SHP77 (cell line): ENCODE data around the gene CAMKV.
"Not testable (repeated sequence)": the region's sequence is repeated elsewhere in the genome, so short reads cannot be mapped to it uniquely, and the experiment has no call there.

ENCODE experiments used
- DNase-seq, 2 experiments: peaks; one replicate each; lab custom pipeline; 2025; lab: John Stamatoyannopoulos, UW

Gene CAMKV, protein sequence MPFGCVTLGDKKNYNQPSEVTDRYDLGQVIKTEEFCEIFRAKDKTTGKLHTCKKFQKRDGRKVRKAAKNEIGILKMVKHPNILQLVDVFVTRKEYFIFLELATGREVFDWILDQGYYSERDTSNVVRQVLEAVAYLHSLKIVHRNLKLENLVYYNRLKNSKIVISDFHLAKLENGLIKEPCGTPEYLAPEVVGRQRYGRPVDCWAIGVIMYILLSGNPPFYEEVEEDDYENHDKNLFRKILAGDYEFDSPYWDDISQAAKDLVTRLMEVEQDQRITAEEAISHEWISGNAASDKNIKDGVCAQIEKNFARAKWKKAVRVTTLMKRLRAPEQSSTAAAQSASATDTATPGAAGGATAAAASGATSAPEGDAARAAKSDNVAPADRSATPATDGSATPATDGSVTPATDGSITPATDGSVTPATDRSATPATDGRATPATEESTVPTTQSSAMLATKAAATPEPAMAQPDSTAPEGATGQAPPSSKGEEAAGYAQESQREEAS

GRCh38 chr3:49869525-49870126 is at the start of gene CAMKV:
CAMKV (minus strand) TSS chr3:49869906; CDS start chr3:49862388, 7,518 bp downstream.
- no peak for DNase-seq

DNA sequence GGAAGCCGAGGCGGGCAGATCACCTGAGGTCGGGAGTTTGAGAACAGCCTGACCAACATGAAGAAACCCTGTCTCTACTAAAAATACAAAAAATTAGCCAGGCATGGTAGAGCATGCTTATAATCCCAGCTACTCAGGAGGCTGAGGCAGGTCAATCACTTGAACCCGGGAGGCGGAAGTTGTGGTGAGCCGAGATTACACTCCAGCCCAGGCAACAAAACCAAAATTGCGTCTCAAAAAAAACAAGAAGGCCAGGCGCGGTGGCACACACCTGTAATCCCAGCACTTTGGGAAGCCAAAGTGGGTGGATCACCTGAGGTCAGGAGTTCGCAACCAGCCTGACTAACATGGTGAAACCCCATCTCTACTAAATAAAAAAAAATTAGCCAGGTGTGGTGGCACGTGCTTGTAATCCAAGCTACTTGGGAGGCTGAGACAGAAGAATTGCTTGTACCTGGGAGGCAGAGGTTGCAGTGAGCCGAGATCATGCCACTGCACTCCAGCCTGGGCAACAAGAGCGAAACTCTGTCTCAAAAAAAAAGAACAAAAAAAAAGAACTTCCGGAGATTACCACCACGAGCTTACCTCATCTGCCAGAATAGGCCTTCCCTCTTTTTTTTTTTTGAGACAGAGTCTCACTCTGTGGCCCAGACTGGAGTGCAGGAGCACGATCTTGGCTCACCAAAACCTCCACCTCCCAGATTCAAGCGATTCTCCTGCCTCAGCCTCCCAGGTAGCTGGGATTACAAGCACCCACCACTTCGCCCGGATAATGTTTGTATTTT is 48.3 kb upstream of the CAMKV start:
- not testable (repeated sequence) for DNase-seq

GRCh38 chr3:49916686-49917085 is 47.0 kb upstream of the CAMKV start:
- no peak for DNase-seq

DNA sequence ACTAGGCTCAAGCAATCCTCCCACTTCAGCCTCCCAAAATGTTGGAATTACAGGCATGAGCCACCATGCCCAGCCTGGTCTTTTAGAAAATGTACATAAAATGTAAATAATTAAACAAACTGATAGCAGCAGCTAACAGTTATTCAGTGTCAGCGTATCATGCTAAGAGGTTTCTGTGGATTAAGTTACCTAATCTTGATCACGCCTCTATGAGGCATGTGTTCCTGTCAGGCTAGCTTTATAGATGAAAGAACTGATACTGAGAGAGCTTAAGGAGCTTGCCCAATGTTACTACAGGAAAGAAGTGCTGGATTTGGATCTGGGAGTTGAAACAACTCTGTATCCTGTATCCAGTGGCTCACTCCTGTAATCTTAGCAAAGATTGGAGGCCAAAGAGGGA is 45.2 kb upstream of the CAMKV start:
- no peak for DNase-seq

DNA sequence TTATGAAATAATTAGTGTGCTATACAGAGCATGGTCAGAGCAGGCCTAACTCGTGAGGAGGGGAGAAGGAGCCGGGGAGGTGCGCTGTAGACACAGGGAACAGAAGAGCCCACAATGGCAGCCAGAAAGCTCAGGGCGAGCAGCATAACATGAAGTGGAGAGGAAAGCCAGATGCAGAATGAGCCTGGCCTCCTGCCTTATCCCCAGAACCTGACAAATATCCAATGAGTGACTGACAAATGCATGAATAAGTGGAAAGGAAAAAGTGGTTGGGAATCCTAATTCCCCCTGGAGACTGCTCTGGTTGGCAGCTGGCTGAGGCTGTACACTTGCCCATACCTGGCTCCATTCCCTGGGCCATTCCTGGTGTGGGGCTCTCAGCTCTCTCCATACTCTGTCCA is 43.2 kb upstream of the CAMKV start:
- DNase-seq, result no peak

GRCh38 chr3:49911611-49912010 is 41.9 kb upstream of the CAMKV start:
- no peak for DNase-seq

DNA sequence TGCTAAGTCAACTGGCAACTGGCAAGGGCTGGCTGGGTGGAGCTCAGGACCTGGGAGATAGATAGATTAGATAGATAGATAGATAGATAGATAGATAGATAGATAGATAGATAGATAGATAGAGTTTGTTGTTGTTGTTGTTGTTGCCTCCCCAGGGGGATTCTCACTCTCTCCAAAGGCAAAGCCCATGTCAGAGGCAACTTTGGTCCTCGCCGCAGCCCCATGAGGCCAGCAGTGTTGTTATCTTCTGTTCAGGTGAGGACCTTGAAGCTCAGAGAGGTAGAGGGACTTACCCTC is 41.4 kb upstream of the CAMKV start:
- DNase-seq, result no peak

DNA sequence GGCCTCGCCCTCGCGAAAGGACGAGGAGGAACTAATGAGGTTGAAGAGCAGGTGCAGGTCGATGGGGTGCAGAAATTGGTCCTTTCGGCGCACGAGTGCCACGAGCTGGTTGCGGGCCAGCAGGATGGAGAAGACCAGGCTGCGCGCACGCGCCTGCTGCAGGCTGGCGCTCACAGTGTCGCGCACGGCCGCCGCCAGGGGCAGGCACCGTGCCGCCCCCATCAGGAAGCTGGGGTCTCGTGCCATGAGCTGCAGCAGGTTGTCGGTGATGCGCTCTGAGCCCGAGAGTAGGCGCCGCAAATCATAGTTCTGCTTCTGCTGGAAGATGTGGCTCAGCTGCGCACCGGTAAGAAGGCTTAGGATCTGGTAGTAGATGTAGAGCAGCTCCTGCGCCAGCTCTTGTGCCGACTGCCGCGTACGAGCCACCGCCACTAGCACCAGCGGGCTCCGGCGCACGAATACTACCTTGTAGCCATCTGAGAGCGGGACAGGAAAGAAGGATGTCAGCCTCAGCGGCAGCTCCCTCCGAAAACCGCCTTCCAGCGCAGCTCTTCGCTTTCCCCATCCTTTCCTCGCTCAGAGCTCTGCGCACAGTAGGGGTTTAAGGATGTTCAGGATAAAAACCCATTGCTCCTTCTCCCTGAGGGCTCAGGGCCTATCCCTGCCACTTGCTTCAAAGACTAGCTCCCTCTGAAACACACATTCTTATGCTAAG is 40.9 kb upstream of the CAMKV start:
- no peak for DNase-seq

DNA sequence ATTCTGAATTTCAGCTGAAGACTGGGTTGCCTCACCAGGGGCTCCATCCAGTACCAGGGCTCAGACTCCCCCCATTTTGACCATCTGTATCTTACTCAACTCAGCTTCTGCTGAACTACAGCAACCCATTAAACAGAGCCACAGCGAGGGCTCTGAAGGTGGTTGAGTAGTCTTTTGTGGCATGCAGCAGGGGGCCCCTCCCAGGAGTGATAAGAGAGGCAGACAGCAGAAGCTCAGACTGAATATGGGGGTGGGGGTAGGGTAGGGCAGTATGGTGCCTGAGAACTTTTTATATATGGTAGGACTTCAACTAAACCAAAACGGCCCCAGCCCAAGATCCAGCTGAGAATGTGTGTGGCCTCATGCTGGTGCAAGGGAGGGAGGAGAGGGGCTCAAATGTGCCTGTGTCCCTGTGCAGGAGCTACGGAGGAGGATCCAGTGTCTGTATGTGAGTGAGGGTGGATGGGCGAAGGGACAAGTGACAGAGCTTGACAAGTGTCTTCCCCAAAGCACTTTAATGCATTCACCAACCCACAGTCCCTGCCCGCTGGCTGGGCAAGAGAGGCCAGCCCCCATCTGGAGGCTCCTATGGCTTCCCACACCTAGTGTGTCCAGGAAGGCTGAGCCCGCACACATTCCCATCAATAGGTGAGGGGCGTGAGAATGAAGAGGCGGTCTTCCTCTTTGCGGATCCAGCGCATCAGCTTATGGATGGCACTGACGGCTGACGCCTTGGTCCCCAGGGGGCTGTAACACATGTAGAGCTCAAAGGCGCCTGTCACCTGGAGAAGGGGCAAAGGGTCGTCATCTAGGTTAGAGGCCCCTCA is 38.9 kb upstream of the CAMKV start:
- no peak for DNase-seq

DNA sequence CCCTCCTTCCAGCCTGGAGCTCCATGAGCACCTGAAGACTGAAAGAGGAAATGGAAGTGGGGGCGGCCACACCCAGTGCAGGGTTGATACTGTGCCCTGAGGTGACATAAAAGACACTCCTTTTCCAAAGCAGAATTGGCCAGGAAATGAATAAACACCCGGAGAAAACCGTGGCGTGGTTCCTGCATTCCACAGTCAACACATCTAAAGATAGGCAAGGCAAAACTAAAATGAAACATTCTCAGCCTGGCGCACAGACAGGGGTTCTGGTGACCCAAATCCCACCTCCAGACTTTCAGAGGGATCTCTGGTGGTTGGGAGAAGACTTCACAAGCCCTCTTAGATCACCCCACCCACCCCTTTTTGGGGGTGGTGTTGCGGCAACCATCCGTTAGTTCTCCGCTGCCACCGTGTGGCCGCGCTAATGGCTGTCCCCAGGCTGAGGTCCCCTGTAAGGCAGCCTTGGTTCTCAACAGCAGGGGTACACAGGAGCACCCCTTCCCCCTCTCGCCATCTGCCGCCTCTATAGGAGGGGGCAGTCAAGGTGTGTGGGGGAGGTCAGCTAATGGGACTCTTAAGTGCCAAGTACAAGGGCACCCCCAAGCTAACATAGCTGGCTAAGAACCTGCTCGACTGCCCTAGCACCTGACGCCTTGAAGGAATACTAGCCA is 36.5 kb upstream of the CAMKV start:
- DNase-seq, result no peak

DNA sequence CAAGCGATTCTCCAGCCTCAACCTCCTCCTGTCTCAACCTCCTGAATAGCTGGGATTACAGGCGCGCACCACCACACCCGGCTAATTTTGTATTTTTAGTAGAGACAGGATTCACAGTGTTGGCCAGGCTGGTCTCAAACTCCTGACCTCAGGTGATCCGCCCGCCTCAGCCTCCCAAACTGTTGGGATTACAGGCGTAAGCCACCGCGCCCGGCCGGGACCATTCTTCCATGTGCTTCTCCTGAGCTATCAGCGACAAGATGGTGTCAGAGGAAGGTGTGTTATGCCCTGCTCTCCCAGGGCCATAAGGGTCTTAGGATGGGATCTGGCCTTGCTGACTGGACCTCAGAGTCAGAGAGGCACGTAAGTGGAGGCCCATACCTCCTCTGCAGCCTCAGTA is 34.7 kb upstream of the CAMKV start:
- not testable (repeated sequence) for DNase-seq

DNA sequence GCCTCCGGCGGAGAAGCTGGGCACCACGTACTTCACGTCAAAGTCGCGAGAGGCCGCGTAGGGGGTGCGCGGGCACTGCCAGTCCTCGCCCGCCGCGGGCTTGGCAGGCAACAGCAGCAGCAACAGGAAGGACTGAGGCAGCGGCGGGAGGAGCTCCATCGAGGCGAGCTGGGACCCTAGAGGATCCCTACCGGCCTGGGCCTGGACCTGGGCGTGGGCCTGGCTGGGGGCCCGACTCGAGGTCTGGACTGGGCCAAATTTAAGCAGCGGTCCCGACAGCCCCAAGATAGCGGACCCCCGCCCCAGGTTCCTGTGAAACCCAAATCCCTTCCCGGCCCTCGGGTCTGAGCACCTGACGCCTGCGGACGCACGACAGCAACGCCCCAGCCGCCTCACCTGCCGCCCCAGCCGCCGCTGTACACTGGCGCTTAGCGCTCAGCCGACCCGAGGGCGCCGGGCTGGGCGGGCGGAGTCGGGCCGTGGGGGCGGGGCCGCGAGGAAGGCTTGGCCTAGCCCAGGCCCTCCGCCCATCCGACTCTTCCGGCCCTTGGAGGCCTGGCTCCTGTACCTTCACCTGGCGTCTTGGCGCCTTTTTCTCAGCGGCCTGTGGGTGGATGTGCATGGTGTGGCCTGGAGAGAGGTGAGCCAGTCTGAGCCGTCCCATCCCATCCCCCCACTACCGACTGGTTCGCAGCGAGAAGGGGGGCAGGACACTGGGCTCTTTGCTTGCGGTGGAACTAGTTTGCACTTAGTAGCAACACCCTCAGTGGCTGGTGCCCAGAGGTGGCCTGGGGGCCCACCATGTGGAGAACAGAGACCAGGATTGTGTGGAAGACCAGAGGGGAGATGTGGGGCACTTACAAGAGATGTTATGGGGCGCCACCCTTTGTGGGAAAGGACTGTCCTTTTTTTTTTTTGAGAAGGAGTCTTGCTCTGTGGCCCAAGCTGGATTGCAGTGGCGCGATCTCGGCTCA is 34.0 kb upstream of the CAMKV start, which contains the start of gene MST1R:
Gene MST1R (minus strand): TSS at position 423 of the 974 bp plus-strand sequence. CDS start 264 bp downstream, at position 159.
- peak; percentile 52 to 76 for DNase-seq

DNA sequence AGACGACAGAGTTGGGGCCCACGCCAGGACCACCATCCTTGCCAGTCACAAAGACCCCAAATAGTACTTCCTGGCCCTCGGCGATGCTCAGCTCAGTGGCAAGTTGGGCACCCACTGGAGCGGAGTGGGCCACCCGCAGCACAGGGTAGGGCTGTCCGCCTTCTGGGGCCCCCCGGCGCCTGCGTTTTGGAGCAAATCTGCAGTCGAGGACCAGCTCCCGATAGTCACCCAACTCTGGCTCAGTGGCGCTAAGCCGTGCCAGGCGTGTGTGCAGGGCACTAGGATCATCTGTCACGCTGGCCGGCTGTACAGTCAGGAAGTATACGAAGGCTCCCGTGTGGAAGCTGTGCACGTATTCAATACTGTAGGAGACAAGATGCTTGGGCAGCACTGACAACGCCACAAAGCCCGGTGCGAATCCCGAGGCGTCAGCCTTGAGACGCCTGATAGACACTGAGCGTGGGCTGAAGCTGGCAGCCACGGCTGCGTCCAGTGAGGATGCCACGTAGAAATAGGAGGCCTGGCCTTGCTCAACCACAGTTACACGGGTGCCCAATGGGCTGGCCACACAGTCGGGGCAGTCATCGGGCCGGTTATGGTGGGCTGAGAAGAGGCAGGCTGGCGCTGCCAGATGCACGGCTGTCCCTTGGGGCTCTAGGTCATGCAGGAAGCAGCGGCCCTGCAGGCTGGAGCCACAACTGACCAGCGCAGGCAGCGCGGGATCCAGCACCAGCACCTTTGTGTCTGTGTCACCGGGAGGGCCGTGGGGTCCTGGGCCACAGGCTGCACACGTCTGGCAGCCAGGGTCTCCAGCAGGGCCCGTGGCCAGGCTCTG is 33.0 kb upstream of the CAMKV start:
- DNase-seq, result no peak

DNA sequence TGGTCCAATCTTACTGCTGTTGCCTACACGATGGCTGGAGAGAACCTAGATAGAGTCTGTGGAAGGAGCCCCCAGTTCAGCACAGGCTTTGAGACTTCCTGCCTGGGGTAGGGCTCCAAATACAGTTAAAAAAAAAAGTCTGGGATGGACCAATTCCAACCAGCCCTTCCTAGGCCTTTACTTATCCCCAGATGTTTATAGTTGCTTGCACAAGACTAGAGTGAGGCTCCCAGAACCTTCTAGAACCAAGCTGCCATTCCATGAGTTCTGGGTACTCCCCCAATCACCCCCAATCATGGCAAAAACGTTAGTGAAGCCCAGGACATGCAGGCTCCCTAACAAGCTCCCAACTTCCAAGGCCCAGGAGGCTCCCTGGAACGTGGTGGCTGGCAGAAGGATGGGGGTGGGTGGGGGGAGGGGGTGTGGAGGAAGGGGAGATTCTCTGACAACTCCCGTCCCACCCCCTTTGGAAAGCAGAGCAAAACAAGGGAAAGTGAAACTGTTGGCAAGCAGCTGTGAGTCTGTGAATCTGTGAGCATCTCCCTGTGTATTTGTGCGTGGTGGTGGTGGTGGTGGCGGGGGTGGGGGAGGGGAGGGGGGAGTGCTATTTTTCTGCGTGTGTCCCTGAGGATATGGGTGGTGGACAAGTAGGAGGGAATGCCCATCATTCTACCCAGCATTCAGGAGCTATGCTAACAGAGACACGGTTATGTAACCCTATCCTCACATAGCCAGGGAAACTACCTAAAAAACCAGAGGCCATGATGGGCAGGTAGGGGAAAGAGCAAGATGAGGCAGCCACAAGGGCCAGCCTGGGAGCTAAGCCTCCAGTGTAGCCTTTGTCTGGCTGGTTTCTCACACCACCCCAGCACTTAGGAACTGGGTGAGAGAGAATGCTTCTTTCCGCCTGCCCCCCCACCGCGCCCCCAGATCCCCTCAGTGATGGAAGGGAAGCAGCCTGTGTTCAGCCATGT is 31.9 kb upstream of the CAMKV start:
- DNase-seq, result no peak

- DNase-seq, result no peak
Observed at GRCh38 chr3:49900491-49901153, 30.9 kb upstream of the CAMKV start.

DNA sequence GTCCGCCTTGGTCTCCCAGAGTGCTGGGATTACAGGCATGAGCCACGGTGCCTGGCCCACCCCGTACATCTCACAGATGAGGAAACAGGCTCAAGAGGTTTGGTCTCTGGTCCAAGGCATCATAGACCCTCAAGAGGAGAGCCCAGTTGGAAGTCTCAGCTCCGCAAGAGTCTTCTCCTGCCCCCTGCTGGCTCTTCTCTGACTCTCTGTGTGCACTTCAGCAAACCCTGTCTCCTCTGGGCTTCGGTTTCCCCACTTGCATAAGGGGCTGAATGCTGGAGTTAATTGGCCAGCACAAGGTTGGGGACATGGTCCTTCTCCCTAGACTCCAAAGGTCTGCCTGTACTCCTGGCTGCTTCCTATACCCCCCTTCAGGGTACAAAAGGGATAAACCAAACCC is 30.1 kb upstream of the CAMKV start:
- DNase-seq, result no peak

GRCh38 chr3:49898991-49899390 is 29.3 kb upstream of the CAMKV start:
- no peak for DNase-seq
